ENCODE measurements around the gene DSCAML1.

DNA sequence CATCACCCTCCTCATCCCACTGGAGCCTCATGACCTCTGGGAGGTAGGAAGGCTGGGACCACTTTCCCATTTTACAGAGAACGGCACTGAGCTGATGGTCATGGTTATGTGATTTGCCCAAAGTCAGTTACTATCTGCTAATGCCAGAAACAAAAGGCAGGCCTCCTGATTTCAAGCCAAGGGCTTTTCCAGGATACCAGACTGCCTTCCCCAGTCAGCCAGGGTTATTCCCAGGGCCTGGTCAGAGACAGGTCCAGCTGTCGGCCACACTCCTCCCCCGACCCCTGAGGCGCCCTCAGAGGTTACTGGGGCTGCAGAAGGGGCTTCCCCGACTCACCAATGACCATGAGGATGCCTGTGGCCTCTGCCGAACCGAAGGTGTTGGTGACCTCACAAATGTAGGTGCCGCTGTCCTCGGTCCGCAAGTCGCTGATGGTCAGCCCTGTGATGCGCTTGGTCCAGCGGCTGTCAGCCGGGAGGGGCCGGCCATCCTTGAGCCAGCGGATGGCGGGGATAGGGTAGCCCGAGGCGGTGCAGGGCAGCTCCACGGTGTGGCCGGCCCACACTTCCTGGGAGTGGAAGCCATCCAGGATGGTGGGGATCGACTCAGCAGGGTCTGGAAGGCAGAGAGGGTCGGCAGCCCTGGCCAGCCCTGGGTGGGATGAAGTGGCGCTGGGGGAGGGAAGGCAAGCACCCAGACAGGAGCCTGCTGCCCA, 272.4 kb downstream of the DSCAML1 start:
- TF ChIP-seq CTCF (IDR thresholded peaks at IDR 0.05) = no peak
- no peak for TF ChIP-seq POLR2A (IDR thresholded peaks at IDR 0.05)
- TF ChIP-seq EP300 (IDR thresholded peaks at IDR 0.05) = no peak

All from tibial nerve (tissue), 4 donors.